ENCODE results near the gene LSS. TPM values are rescaled to one million over a fixed set of nuclear protein-coding genes. Genes with fewer than 3 reads are reported as not detected.

Gene LSS
- total RNA-seq, 1 donor from 2014 or later, result 43.7 TPM

GRCh38 chr21:46158666-46159300 is 69.8 kb downstream of the LSS start:
- no peak for FAIRE-seq
- no peaks in the 10 kb centered on the region for H3K27me3 ChIP-seq (ENCODE audit: control insufficient read depth, insufficient read depth, low read length)
- TF ChIP-seq, protein P1, sequence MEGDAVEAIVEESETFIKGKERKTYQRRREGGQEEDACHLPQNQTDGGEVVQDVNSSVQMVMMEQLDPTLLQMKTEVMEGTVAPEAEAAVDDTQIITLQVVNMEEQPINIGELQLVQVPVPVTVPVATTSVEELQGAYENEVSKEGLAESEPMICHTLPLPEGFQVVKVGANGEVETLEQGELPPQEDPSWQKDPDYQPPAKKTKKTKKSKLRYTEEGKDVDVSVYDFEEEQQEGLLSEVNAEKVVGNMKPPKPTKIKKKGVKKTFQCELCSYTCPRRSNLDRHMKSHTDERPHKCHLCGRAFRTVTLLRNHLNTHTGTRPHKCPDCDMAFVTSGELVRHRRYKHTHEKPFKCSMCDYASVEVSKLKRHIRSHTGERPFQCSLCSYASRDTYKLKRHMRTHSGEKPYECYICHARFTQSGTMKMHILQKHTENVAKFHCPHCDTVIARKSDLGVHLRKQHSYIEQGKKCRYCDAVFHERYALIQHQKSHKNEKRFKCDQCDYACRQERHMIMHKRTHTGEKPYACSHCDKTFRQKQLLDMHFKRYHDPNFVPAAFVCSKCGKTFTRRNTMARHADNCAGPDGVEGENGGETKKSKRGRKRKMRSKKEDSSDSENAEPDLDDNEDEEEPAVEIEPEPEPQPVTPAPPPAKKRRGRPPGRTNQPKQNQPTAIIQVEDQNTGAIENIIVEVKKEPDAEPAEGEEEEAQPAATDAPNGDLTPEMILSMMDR (IDR thresholded peaks at IDR 0.05; ENCODE audit: insufficient read depth, low read length, severe bottlenecking), result no peak
- DNase-seq (ENCODE audit: low read depth), result no peak
- no peaks in the 10 kb centered on the region for H3K36me3 ChIP-seq (ENCODE audit: control insufficient read depth, insufficient read depth, low read length)
- no peak overlapping the region for H3K4me3 ChIP-seq (ENCODE audit: low read depth, low read length)

GRCh38 chr21:46157987-46158451 is 70.6 kb downstream of the LSS start:
- DNase-seq (ENCODE audit: low read depth) (no peak), FAIRE-seq (no peak)
- Histone ChIP-seq H3K27me3 (ENCODE audit: control insufficient read depth, insufficient read depth, low read length) (no peaks in the 10 kb centered on the region), H3K4me3 (ENCODE audit: low read depth, low read length) (no peak overlapping the region), H3K36me3 (ENCODE audit: control insufficient read depth, insufficient read depth, low read length) (no peaks in the 10 kb centered on the region)
- TF ChIP-seq, protein P1 (IDR thresholded peaks at IDR 0.05; ENCODE audit: insufficient read depth, low read length, severe bottlenecking), result no peak

- Histone ChIP-seq H3K36me3 (ENCODE audit: control insufficient read depth, insufficient read depth, low read length) (no peaks in the 10 kb centered on the region), H3K4me3 (ENCODE audit: low read depth, low read length) (no peak overlapping the region), H3K27me3 (ENCODE audit: control insufficient read depth, insufficient read depth, low read length) (no peaks in the 10 kb centered on the region)
- FAIRE-seq (no peak), DNase-seq (ENCODE audit: low read depth) (no peak)
- TF ChIP-seq, protein P1 (IDR thresholded peaks at IDR 0.05; ENCODE audit: insufficient read depth, low read length, severe bottlenecking), result no peak
These were observed 71.1 kb downstream of the LSS start for GRCh38 chr21:46157396-46157986.

- Histone ChIP-seq H3K27me3 (ENCODE audit: control insufficient read depth, insufficient read depth, low read length) (no peaks in the 10 kb centered on the region), H3K4me3 (ENCODE audit: low read depth, low read length) (no peak overlapping the region), H3K36me3 (ENCODE audit: control insufficient read depth, insufficient read depth, low read length) (no peaks in the 10 kb centered on the region)
- FAIRE-seq (no peak), DNase-seq (ENCODE audit: low read depth) (no peak)
- TF ChIP-seq, protein P1 (IDR thresholded peaks at IDR 0.05; ENCODE audit: insufficient read depth, low read length, severe bottlenecking), result no peak
These were observed 71.9 kb downstream of the LSS start for GRCh38 chr21:46156678-46157077.

DNA sequence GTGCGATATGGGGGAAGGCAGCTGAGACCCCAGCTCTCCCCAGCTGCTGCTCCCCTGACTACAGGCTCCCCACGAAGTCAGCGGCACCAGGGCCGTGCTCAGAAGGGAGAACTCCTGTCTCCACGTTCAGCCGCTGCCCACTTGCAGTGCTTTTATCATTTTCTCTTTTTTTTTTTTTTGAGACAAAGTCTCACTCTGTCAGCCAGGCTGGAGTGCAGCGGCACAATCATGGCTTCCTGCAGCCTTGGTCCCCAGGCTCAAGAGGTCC is 72.3 kb downstream of the LSS start:
- Histone ChIP-seq H3K36me3 (ENCODE audit: control insufficient read depth, insufficient read depth, low read length) (no peaks in the 10 kb centered on the region), H3K4me3 (ENCODE audit: low read depth, low read length) (no peak overlapping the region), H3K27me3 (ENCODE audit: control insufficient read depth, insufficient read depth, low read length) (no peaks in the 10 kb centered on the region)
- FAIRE-seq, result no peak
- TF ChIP-seq, protein P1 (IDR thresholded peaks at IDR 0.05; ENCODE audit: insufficient read depth, low read length, severe bottlenecking), result no peak
- no peak for DNase-seq (ENCODE audit: low read depth)
